GM18519 (cell line): ENCODE measurements around the gene SCAMP1.
"Not testable (repeated sequence)": the region's sequence is repeated elsewhere in the genome, so short reads cannot be mapped to it uniquely, and the experiment has no call there.

ENCODE experiments used
- ATAC-seq: cut with Tn5 transposase; IDR thresholded peaks from one replicate; pipeline ENCODE4 v1.9.1; 2021; ENCODE audit warnings: mild to moderate bottlenecking, moderate library complexity; ENCODE audit not compliant: unreplicated experiment, low FRiP score

SCAMP1 gene

DNA sequence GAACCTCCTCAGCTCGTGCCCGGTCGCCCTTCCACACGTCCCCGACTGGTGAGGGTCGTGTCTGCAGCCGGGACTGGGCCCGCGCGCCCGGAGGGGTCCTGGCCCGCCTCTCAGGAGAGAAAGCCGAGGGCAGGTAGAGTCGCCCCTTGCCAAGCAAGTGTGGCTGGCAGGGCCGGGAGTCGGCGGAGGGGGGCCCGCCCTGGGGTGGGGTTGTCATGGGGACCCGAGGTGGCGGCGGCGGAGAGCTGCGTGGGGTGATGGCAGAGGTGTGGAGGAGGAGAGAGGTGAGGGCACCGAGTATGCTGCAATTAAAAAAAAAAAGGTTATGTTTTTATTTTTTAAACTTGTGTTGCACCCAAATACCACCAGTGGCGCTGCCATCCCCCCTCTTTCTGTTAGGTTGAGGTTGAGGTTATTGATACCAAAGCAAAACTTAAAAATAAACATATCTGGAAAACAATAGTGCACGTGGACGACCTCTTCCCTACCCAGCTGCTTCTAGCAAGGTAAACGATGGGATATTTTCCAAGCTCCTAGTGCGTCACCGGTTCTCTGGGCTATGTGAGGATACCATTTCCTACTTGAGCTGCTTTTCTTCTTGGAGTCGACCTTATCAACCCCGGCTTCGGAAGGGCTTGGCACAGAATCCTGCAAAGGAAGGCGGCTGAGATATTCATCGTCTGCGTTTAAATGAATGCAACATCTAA lies 660 bp downstream of the SCAMP1 start:
- no peak for ATAC-seq

- no peak for ATAC-seq
Observed at GRCh38 chr5:78361631-78361993, 1.2 kb downstream of the SCAMP1 start.

GRCh38 chr5:78362220-78362619 lies 1.8 kb downstream of the SCAMP1 start:
- ATAC-seq: no peak

DNA sequence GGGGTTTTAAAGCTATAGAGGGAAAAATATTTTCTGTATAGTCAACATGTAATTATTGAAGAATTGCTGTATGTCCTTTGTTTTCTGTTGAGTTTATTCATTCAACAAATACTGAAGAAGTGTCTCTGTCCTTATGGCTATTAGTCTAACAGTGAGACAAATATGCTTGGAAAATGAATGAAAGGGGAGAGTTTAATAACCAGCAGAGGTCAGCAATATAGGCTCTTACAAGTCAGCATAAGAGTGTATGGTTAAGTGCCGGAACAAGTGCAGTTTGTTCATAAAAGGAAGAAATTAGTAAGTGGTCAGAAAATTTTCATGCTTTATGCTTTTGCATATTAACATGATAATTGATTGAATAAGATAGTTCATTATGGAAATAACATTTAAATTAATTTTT lies 3.6 kb downstream of the SCAMP1 start:
- no peak for ATAC-seq

DNA sequence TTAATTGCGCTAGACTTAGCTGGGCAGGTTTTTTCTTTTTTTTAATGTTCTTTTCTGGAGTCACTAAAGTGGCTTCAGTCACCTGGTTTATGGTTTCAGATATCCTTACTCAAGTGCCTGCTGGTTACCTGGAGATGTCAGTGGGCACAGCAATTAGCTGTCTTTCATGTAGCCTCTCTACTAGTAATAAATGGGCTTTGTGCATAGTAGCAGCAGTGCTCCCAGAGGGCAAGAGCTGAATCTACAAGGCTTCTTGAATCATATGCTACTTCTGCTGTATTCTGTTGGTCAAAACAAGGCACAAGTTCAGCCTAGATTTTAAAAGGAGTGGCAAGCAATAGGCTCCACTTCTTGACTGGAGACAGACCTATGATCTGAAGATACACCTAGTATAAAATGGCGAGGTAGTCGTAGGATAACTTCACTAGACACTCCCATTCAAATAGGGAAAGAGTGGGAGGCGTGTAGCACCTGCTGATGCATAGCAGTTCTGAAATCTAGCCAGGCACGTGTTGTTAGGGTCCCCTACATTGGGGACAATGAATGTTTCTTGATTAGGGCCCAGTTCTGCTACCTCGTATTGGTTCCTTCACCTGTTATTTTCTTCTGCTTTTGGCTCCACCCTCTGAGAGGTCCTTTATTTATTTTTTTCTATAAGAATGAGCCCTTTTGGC lies 7.0 kb downstream of the SCAMP1 start:
- ATAC-seq: no peak

GRCh38 chr5:78369680-78370079 lies 9.3 kb downstream of the SCAMP1 start:
- no peak for ATAC-seq

GRCh38 chr5:78373231-78373630 lies 12.8 kb downstream of the SCAMP1 start:
- ATAC-seq: no peak

GRCh38 chr5:78376315-78376714 lies 15.9 kb downstream of the SCAMP1 start:
- ATAC-seq: no peak

GRCh38 chr5:78377056-78377717 lies 16.8 kb downstream of the SCAMP1 start:
- no peak for ATAC-seq

- ATAC-seq: no peak
Observed at GRCh38 chr5:78377718-78378105, 17.3 kb downstream of the SCAMP1 start.

GRCh38 chr5:78387468-78388153 lies 27.2 kb downstream of the SCAMP1 start:
- no peak for ATAC-seq

DNA sequence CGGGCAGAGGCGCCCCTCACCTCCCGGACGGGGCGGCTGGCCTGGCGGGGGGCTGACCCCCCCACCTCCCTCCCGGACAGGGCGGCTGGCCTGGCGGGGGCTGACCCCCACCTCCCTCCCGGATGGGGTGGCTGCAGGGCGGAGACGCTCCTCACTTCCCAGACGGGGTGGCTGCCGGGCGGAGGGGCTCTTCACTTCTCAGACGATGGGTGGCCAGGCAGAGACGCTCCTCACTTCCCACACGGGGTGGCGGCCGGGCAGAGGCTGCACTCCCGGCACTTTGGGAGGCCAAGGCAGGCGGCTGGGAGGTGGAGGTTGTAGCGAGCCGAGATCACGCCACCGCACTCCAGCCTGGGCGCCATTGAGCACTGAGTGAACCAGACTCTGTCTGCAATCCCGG lies 30.9 kb downstream of the SCAMP1 start:
- ATAC-seq: not testable (repeated sequence)

- ATAC-seq: no peak
Observed at GRCh38 chr5:78397831-78398230, 37.4 kb downstream of the SCAMP1 start.

DNA sequence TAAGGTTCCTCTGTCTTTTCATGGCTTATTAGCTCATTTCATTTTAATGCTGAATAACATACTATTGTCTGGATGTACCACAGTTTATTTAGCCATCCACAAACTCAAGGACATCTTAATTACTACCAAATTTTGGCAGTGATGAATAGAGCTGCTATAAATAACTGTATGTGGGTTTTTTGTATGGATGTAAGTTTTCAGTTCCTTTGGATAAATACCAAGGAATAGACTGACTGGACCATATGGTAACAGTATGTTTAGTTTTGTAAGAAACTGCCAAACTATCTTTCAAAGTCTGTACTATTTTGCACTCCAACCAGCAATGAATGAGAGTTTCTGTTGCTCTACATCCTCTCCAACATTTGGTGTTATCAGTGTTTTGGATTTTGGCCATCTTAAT lies 38.7 kb downstream of the SCAMP1 start:
- no peak for ATAC-seq

DNA sequence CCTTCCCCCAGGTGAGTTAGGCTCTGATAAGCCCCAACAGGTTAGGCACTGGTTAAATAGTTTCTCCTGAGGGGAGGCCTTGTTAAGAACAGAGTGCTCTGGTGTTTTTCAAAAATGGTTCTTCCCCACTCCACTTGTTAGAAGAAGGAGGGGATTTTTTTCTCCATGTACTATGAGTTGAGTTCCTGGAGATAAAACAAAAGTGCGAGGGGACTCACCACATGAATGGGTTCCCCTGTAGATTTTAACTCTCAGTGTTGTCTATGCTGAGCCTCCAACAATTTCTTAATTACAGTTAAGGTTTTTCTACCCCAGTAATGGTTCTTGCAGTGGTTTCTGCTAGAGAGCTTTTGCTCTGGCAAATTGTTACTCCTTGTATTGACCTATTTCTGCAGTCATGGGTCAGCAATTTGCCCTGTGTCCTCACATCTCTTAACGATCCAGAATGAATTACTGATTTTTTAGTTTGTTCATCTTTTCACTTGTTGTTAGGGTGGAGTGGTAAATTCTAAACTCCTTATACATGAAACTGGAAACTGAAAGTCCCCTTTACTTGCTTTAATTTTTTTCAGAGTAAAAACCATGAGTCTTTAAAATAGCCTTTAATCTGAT lies 44.4 kb downstream of the SCAMP1 start:
- no peak for ATAC-seq

DNA sequence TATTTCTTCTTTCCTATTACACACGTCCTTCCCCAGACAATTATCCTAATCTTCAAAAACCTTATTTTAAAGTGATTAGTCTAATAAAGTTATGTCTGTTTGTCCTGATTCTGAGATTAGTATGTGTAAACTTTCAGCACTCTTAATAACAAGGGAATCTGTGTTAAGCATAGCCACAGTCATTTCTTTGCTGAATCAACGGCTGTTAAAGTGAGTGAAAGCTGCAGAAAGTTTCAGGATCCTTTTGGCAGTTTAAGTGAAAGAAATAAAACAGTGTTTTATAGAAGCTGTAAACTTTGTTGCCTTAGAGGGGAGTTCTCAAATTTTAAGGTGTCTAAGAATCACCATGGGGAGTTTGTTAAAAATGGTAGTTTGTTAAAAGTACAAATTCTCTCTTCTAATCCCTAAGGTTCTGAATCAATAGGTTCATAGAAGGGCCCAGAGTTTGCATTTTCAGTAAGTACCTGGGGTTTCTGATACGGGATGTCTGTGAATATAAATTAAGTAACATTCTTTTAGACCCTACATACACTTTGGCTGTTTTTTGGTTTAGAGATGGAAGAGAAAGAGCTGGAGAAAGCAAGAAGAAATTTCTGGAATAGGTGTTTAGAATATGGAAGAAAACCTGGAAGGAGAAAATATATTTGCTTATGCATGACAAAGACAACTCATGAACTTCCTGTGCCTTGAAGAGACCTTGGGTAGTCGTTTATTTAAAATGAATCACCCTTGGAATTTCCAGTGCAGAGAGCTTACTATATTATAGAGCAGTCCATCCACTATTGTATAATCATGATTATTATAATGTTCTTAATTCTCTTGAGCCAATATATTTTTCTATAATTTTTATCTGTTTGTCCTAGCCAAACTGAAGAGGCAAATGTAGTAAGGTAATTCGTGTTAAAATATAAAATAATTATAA lies 45.7 kb downstream of the SCAMP1 start:
- ATAC-seq: no peak

DNA sequence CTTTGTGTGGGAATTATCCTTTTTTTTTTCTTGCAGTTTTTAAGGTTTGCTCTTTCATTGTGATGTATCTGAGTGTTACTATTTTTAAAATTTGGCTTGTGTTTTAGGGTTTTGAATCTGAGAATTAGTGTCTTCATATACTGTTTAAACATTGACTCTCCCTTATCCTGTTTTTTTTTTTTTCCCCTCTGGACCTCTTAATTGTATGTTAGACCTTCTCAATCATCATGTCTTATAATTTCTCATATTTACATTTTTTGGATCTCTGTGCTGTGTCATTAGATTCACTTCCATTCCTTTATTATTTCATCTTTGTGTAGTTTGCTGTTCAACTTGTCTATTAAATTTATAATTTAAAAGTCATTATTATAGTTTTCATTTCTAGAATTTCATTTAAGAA lies 47.0 kb downstream of the SCAMP1 start:
- no peak for ATAC-seq

GRCh38 chr5:78411586-78411985 lies 51.2 kb downstream of the SCAMP1 start:
- ATAC-seq: no peak

GRCh38 chr5:78416677-78417425 lies 56.4 kb downstream of the SCAMP1 start:
- ATAC-seq: no peak
